K562 (cell line): Measurements from ENCODE around the gene GALNT13. TPM values are rescaled to one million over a fixed set of nuclear protein-coding genes. Genes with fewer than 3 reads are reported as not detected.

ENCODE experiments used
- ATAC-seq: fragments of 200-7000 bp; cut with Tn5 transposase; 3 replicates; pipeline ENCODE4 v1.9.1; 2020; ENCODE audit warnings: moderate library complexity
- BruUV-seq: library from RNA; stranded (reverse); fragments of 400-500 nt; replicated peaks from 2 replicates; lab custom pipeline; 2021; lab: Mats Ljungman, UMichigan
- CTCF ChIA-PET: fragments of 300-600 bp; formaldehyde crosslinking; extraction: SDS; loops from one replicate; lab custom pipeline; 2021; ENCODE audit warnings: low intra/inter-chr PET ratio; lab: Yijun Ruan, JAX
- POLR2A ChIA-PET: fragments of 300-600, 350-650 bp; sonication (Branson Sonifier 250); formaldehyde crosslinking; extraction: SDS; loops from one replicate; lab custom pipeline; 2021; ENCODE audit warnings: antibody characterized with exemption, inconsistent platforms; lab: Yijun Ruan, JAX
- DNase-seq, 4 experiments: peaks; one replicate each; pipeline versions ENCODE4 v3.0.0 to v3.0.0-alpha.2; 2011 to 2018; ENCODE audit warnings: low spot score in 3 of 4, mixed read lengths in 3 of 4; ENCODE audit errors: extremely low read depth in 1 of 4
- FAIRE-seq: peaks from 2 replicates; lab custom pipeline; 2011; peaks lifted over from hg19 to GRCh38; lab: Jason Lieb, UNC
- H2AFZ ChIP-seq: 2 replicates; pipeline ENCODE4 v1.6.0; 2011; ENCODE audit warnings: low read depth, low read length, control low read depth, inconsistent platforms
- H3K27ac ChIP-seq: fragments of 200-600 bp; 3 replicates; pipeline ENCODE4 v1.8.0; 2011; ENCODE audit warnings: low read depth, mild to moderate bottlenecking, control low read depth, inconsistent platforms, low read length, moderate library complexity, mixed read lengths; ENCODE audit errors: extremely low read depth
- H3K27me3 ChIP-seq, 2 experiments: fragments of 300-600 bp in 1 of 2; 2 replicates in 1 of 2; 3 replicates in 1 of 2; pipeline versions ENCODE4 v1.6.0 to v1.8.0; 2011; ENCODE audit warnings: inconsistent platforms in 2 of 2, low read length in 2 of 2, mild to moderate bottlenecking in 1 of 2, mixed read lengths in 1 of 2, moderate library complexity in 1 of 2; ENCODE audit not compliant: control insufficient read depth in 2 of 2, insufficient read depth in 2 of 2
- H3K36me3 ChIP-seq: fragments of 300-600 bp; 3 replicates; pipeline ENCODE4 v1.8.0; 2011; ENCODE audit warnings: mild to moderate bottlenecking, low read length, inconsistent platforms; ENCODE audit not compliant: control insufficient read depth, insufficient read depth
- H3K4me1 ChIP-seq, 2 experiments: fragments of 200-600 bp in 1 of 2; replicated peaks in 1 of 2; 2 replicates in 1 of 2; 3 replicates in 1 of 2; pipeline versions ENCODE4 v1.5.1 to v1.8.0; 2011; ENCODE audit warnings: inconsistent platforms in 2 of 2, low read length in 2 of 2, mild to moderate bottlenecking in 1 of 2, mixed read lengths in 1 of 2, moderate library complexity in 1 of 2; ENCODE audit not compliant: control insufficient read depth in 2 of 2, insufficient read depth in 2 of 2
- H3K4me2 ChIP-seq: 2 replicates; pipeline ENCODE4 v1.6.1; 2011; ENCODE audit warnings: low read length, control low read depth, inconsistent platforms, mixed read lengths; ENCODE audit not compliant: insufficient read depth
- H3K4me3 ChIP-seq: fragments of 200-600 bp; sonication (generic), shearing (Covaris generic); 2 replicates; pipeline ENCODE4 v1.5.1; 2016; ENCODE audit warnings: control low read depth, inconsistent platforms
- H3K79me2 ChIP-seq: fragments of 200-600 bp; 3 replicates; pipeline ENCODE4 v1.8.0; 2011; ENCODE audit warnings: low read length, inconsistent platforms; ENCODE audit not compliant: control insufficient read depth, insufficient read depth
- H3K9ac ChIP-seq, 2 experiments: 2 replicates each; pipeline versions ENCODE4 v1.6.0 to v1.6.1; 2011; ENCODE audit warnings: low read depth in 2 of 2, low read length in 2 of 2, control low read depth in 1 of 2, inconsistent platforms in 1 of 2, mild to moderate bottlenecking in 1 of 2, mixed read lengths in 1 of 2; ENCODE audit not compliant: insufficient read depth in 1 of 2
- H3K9me1 ChIP-seq: one replicate; pipeline ENCODE4 v1.6.0; 2011; ENCODE audit warnings: inconsistent platforms, mild to moderate bottlenecking, low read length, moderate library complexity; ENCODE audit not compliant: control insufficient read depth, insufficient read depth
- H3K9me3 ChIP-seq: replicated peaks from 2 replicates; pipeline ENCODE4 v1.5.1; 2011; ENCODE audit warnings: low read depth, low read length, inconsistent platforms; ENCODE audit not compliant: control insufficient read depth, insufficient read depth
- H4K20me1 ChIP-seq: replicated peaks from 2 replicates; pipeline ENCODE4 v1.6.1; 2011; ENCODE audit warnings: low read length, inconsistent platforms, mixed read lengths; ENCODE audit not compliant: control insufficient read depth, insufficient read depth
- CHD7 ChIP-seq: fragments of 200-600 bp; sonication (generic); IDR thresholded peaks from one replicate; pipeline ENCODE4 v1.6.1; 2012; ENCODE audit warnings: mild to moderate bottlenecking, low read depth, low read length, inconsistent platforms
- NFATC3 ChIP-seq: fragments of 450-650 bp; IDR thresholded peaks from 2 replicates; pipeline ENCODE4 v1.6.1; 2017; ENCODE audit warnings: mild to moderate bottlenecking
- WGBS: fragments of 100-300 bp; shearing (Covaris generic); methylation state at CpG from one replicate; pipeline ENCODE4 v1.1.6; 2016; ENCODE audit warnings: low coverage, mixed read lengths; ENCODE audit not compliant: insufficient coverage; ENCODE audit errors: missing lambda C conversion rate; 5-methylcytosine and 5-hydroxymethylcytosine counted together
- in situ Hi-C: fragments of 300-500 bp; cut with MboI; formaldehyde crosslinking; loops from 4 replicates; pipeline ENCODE4 v1.15.0; 2018; ENCODE audit warnings: inconsistent platforms, mixed read lengths
- intact Hi-C: fragments of 100-400 bp; cut with micrococcal nuclease; formaldehyde crosslinking; loops from 2 replicates; pipeline ENCODE4 v1.14.2; 2022
- polyA plus RNA-seq, 8 experiments: library from polyadenylated mRNA; depleted of rRNA in 4 of 8; stranded (reverse) in 5 of 8; unstranded in 3 of 8; fragments of >200 nt; fragmentation: Nextera tagmentation in 2 of 8; fragmentation: Illumina TruSeq in 1 of 8; extraction: Ambion mirVana in 2 of 8; extraction: Trizol in 1 of 8; gene quantifications; 2 replicates each; pipeline versions ENCODE4 v1.2.1 to v1.2.3, GENCODE V29; 2011 to 2014; ENCODE audit warnings: inconsistent platforms in 1 of 8, missing spikeins in 1 of 8
- total RNA-seq, 7 experiments: library from RNA; depleted of rRNA in 6 of 7; stranded (reverse); fragments of >200 nt in 6 of 7; fragmentation: Illumina TruSeq in 2 of 7; extraction: Trizol in 2 of 7; gene quantifications; 2 replicates each; pipeline versions ENCODE4 v1.2.1 to v1.2.3, GENCODE V29; 2011 to 2021; ENCODE audit warnings: low replicate concordance in 1 of 7

Gene GALNT13
- total and polyA plus RNA-seq, 9 of the 15 experiments (the other 6 are each of a cell fraction or from before 2014, with no cell fraction given): not detected

GRCh38 chr2:153828335-153828734 is 43.4 kb upstream of the GALNT13 start:
- no peak overlapping the region for H3K4me2 ChIP-seq
- H3K36me3 ChIP-seq: no peaks in the 10 kb centered on the region
- 3% methylated on average over 6 of the region's 6 CpGs for WGBS
- in situ Hi-C loops: no loop called here
- H3K79me2 ChIP-seq: no peaks in the 10 kb centered on the region
- no peak overlapping the region for H3K9ac ChIP-seq
- H3K9me1 ChIP-seq: no peaks in the 10 kb centered on the region
- H3K27ac ChIP-seq: no peak overlapping the region
- H4K20me1 ChIP-seq: no peaks in the 10 kb centered on the region
- intact Hi-C loops: no loop called here
- no peak for ATAC-seq
- no peak for FAIRE-seq
- ChIA-PET POLR2A (no interaction called here), CTCF (no interaction called here)
- TF ChIP-seq NFATC3 (no peak), CHD7 (no peak)
- DNase-seq: no peak
- no peak overlapping the region for H3K4me3 ChIP-seq
- H3K27me3 ChIP-seq: no peaks in the 10 kb centered on the region
- no peaks in the 10 kb centered on the region for H3K4me1 ChIP-seq
- no peak overlapping the region for H2AFZ ChIP-seq
- no TSS peak for BruUV-seq
- H3K9me3 ChIP-seq: no peaks in the 10 kb centered on the region
